IMR-90 (cell line): ENCODE measurements around the gene BET1L. TPM values are rescaled to one million over a fixed set of nuclear protein-coding genes. Genes with fewer than 3 reads are reported as not detected.

ENCODE experiments used
- ATAC-seq: fragments of 200-7000 bp; cut with Tn5 transposase; 2 replicates; pipeline ENCODE4 v1.9.1; 2020; ENCODE audit warnings: low read depth, mild to moderate bottlenecking, moderate library complexity
- BruUV-seq: library from RNA; stranded (reverse); fragments of 400-500 nt; replicated peaks from 2 replicates; lab custom pipeline; 2021; lab: Mats Ljungman, UMichigan
- CTCF ChIA-PET: fragments of 300-600 bp; formaldehyde crosslinking; extraction: SDS; loops from one replicate; lab custom pipeline; 2021; ENCODE audit warnings: antibody characterized with exemption; lab: Yijun Ruan, JAX
- POLR2A ChIA-PET: fragments of 300-600 bp; sonication (Branson Sonifier 250); formaldehyde crosslinking; loops from one replicate; lab custom pipeline; 2022; ENCODE audit warnings: antibody characterized with exemption; ENCODE audit not compliant: unreplicated experiment; lab: Charles Lee
- DNase-seq: peaks from one replicate; pipeline ENCODE4 v3.0.0; 2013
- H2AFZ ChIP-seq: replicated peaks from 2 replicates; pipeline ENCODE3; 2013; ENCODE audit warnings: low read length, mild to moderate bottlenecking; ENCODE audit not compliant: poor library complexity
- H2AK5ac ChIP-seq: 2 replicates; pipeline ENCODE4 v1.6.1; 2013; ENCODE audit warnings: low read depth, low read length, inconsistent platforms
- H2AK9ac ChIP-seq: replicated peaks from 2 replicates; pipeline ENCODE3; 2013; ENCODE audit warnings: mild to moderate bottlenecking, low read depth, low read length, moderate library complexity; ENCODE audit not compliant: poor library complexity
- H2BK120ac ChIP-seq: 2 replicates; pipeline ENCODE4 v1.6.1; 2013; ENCODE audit warnings: low read depth, low read length, inconsistent platforms
- H2BK15ac ChIP-seq: 3 replicates; pipeline ENCODE4 v1.6.1; 2013; ENCODE audit warnings: low read depth, low read length, inconsistent platforms
- H2BK20ac ChIP-seq: 2 replicates; pipeline ENCODE4 v1.6.1; 2013; ENCODE audit warnings: low read depth, mild to moderate bottlenecking, inconsistent platforms, low read length, moderate library complexity
- H2BK5ac ChIP-seq: 2 replicates; pipeline ENCODE4 v1.6.1; 2013; ENCODE audit warnings: mild to moderate bottlenecking, low read depth, low read length, inconsistent platforms; ENCODE audit not compliant: poor library complexity, severe bottlenecking
- H3K14ac ChIP-seq: replicated peaks from 2 replicates; pipeline ENCODE4 v1.6.1; 2013; ENCODE audit warnings: low read depth, low read length, inconsistent platforms
- H3K18ac ChIP-seq: 2 replicates; pipeline ENCODE4 v1.6.1; 2013; ENCODE audit warnings: low read depth, low read length, control low read depth
- H3K23ac ChIP-seq: 2 replicates; pipeline ENCODE4 v1.6.1; 2013; ENCODE audit warnings: low read depth, low read length, inconsistent platforms
- H3K27ac ChIP-seq: 2 replicates; pipeline ENCODE4 v1.5.1; 2013; ENCODE audit warnings: mild to moderate bottlenecking, control low read depth, low read length; ENCODE audit not compliant: insufficient read depth
- H3K27me3 ChIP-seq: 2 replicates; pipeline ENCODE4 v1.6.1; 2013; ENCODE audit warnings: low read length; ENCODE audit not compliant: control insufficient read depth, insufficient read depth
- H3K36me3 ChIP-seq: 2 replicates; pipeline ENCODE4 v1.6.1; 2013; ENCODE audit warnings: low read length, mixed read lengths; ENCODE audit not compliant: control insufficient read depth, insufficient read depth
- H3K4ac ChIP-seq: 2 replicates; pipeline ENCODE4 v1.6.1; 2013; ENCODE audit warnings: low read depth, low read length, inconsistent platforms
- H3K4me1 ChIP-seq: 2 replicates; pipeline ENCODE4 v1.6.1; 2013; ENCODE audit warnings: low read length, mixed read lengths; ENCODE audit not compliant: control insufficient read depth, insufficient read depth
- H3K4me2 ChIP-seq: 2 replicates; pipeline ENCODE4 v1.6.1; 2013; ENCODE audit warnings: low read depth, mild to moderate bottlenecking, control low read depth, low read length, moderate library complexity
- H3K4me3 ChIP-seq: 2 replicates; pipeline ENCODE4 v1.5.1; 2013; ENCODE audit warnings: low read depth, mild to moderate bottlenecking, control low read depth, low read length, moderate library complexity; ENCODE audit not compliant: insufficient read depth
- H3K56ac ChIP-seq: 2 replicates; pipeline ENCODE4 v1.6.1; 2013; ENCODE audit warnings: low read length, inconsistent platforms; ENCODE audit not compliant: insufficient read depth; ENCODE audit errors: extremely low read depth
- H3K79me1 ChIP-seq, 2 experiments: 2 replicates each; pipeline ENCODE4 v1.6.1; 2013; ENCODE audit warnings: low read length in 2 of 2, inconsistent platforms in 1 of 2, low read depth in 1 of 2
- H3K9ac ChIP-seq: 2 replicates; pipeline ENCODE4 v1.6.1; 2013; ENCODE audit warnings: low read depth, low read length, control low read depth
- H3K9me1 ChIP-seq: 2 replicates; pipeline ENCODE4 v1.6.1; 2013; ENCODE audit warnings: low read length, inconsistent platforms; ENCODE audit not compliant: insufficient read depth
- H3K9me3 ChIP-seq: 2 replicates; pipeline ENCODE4 v1.6.1; 2013; ENCODE audit warnings: low read length; ENCODE audit not compliant: control insufficient read depth, insufficient read depth
- H4K20me1 ChIP-seq: 2 replicates; pipeline ENCODE4 v1.6.1; 2013; ENCODE audit warnings: low read length, inconsistent platforms; ENCODE audit not compliant: insufficient read depth
- H4K5ac ChIP-seq: 2 replicates; pipeline ENCODE4 v1.6.1; 2013; ENCODE audit warnings: mild to moderate bottlenecking, low read depth, low read length, control low read depth
- H4K8ac ChIP-seq, 2 experiments: 2 replicates each; pipeline ENCODE4 v1.6.1; 2013; ENCODE audit warnings: low read depth in 2 of 2, low read length in 2 of 2, control low read depth in 1 of 2, inconsistent platforms in 1 of 2
- H4K91ac ChIP-seq: 2 replicates; pipeline ENCODE4 v1.6.1; 2013; ENCODE audit warnings: low read depth, low read length, inconsistent platforms; ENCODE audit not compliant: insufficient read depth
- BHLHE40 ChIP-seq: fragments of 150-350 bp; IDR thresholded peaks from 2 replicates; pipeline ENCODE4 v1.6.1; 2016; ENCODE audit warnings: mild to moderate bottlenecking, low read depth, low read length
- CEBPB ChIP-seq: IDR thresholded peaks from 2 replicates; pipeline ENCODE4 v1.6.1; 2012; ENCODE audit warnings: low read depth, low read length, improper control_type of control experiment
- CHD1 ChIP-seq: IDR thresholded peaks from 2 replicates; pipeline ENCODE4 v1.6.1; 2012; ENCODE audit warnings: low read depth, low read length, improper control_type of control experiment
- FOS ChIP-seq: fragments of 150-350 bp; IDR thresholded peaks from 2 replicates; pipeline ENCODE4 v1.6.1; 2016; ENCODE audit warnings: low read depth, low read length
- MAFK ChIP-seq: IDR thresholded peaks from 2 replicates; pipeline ENCODE4 v1.6.1; 2012; ENCODE audit warnings: low read depth, low read length, improper control_type of control experiment
- MAZ ChIP-seq: IDR thresholded peaks from 2 replicates; pipeline ENCODE4 v1.6.1; 2012; ENCODE audit warnings: low read depth, mild to moderate bottlenecking, low read length, improper control_type of control experiment, moderate library complexity, borderline replicate concordance
- MXI1 ChIP-seq: IDR thresholded peaks from 2 replicates; pipeline ENCODE4 v1.6.1; 2012; ENCODE audit warnings: low read depth, mild to moderate bottlenecking, low read length, moderate library complexity, borderline replicate concordance
- NFE2L2 ChIP-seq: fragments of 150-350 bp; IDR thresholded peaks from 2 replicates; pipeline ENCODE4 v1.6.1; 2016; ENCODE audit warnings: low read depth, mild to moderate bottlenecking, low read length
- POLR2A ChIP-seq: IDR thresholded peaks from 2 replicates; pipeline ENCODE4 v1.6.1; 2012; ENCODE audit warnings: mild to moderate bottlenecking, low read depth, low read length
- RAD21 ChIP-seq: IDR thresholded peaks from 2 replicates; pipeline ENCODE4 v1.6.1; 2012; ENCODE audit warnings: low read length, improper control_type of control experiment
- RCOR1 ChIP-seq: IDR thresholded peaks from 2 replicates; pipeline ENCODE4 v1.6.1; 2012; ENCODE audit warnings: mild to moderate bottlenecking, low read length, improper control_type of control experiment; ENCODE audit not compliant: insufficient replicate concordance
- RFX5 ChIP-seq: IDR thresholded peaks from 2 replicates; pipeline ENCODE4 v1.8.0; 2012; ENCODE audit warnings: low read depth, mild to moderate bottlenecking, low read length, moderate library complexity
- SMC3 ChIP-seq: fragments of 150-350 bp; IDR thresholded peaks from 2 replicates; pipeline ENCODE4 v1.6.1; 2016; ENCODE audit warnings: low read depth, mild to moderate bottlenecking, antibody characterized with exemption, low read length, moderate library complexity
- WGBS, 2 experiments: methylation state at CpG; one replicate each; pipeline versions ENCODE4 v1.1.5 to v1.1.7; 2013; ENCODE audit warnings: missing lambda C conversion rate in 2 of 2; ENCODE audit not compliant: insufficient read length in 1 of 2; ENCODE audit errors: extremely low coverage in 2 of 2; 5-methylcytosine and 5-hydroxymethylcytosine counted together
- dilution Hi-C: fragments of 300-500 bp; cut with HindIII; formaldehyde crosslinking; loops from one replicate; pipeline ENCODE4 v1.14.3; 2018; ENCODE audit warnings: low sequenced_read_pairs; ENCODE audit not compliant: unreplicated experiment
- in situ Hi-C: fragments of 300-500 bp; cut with MboI; formaldehyde crosslinking; loops from 3 replicates; pipeline ENCODE4 v1.14.3; 2019; ENCODE audit warnings: low sequenced_read_pairs, inconsistent platforms, mixed read lengths
- intact Hi-C: fragments of 100-400 bp; cut with micrococcal nuclease; formaldehyde crosslinking; loops from 2 replicates; pipeline ENCODE4 v1.10.0; 2022
- polyA plus RNA-seq, 3 experiments: library from polyadenylated mRNA; depleted of rRNA; stranded (reverse); fragments of >200 nt; gene quantifications; 2 replicates each; pipeline ENCODE4 v1.2.3, GENCODE V29; 2012; ENCODE audit warnings: low replicate concordance in 1 of 3
- total RNA-seq: library from RNA; depleted of rRNA; stranded (reverse); fragments of >200 nt; gene quantifications from 2 replicates; pipeline ENCODE4 v1.2.3, GENCODE V29; 2012
- TF ChIP-seq, protein P1 (sequence below): conservative IDR thresholded peaks from 2 replicates; pipeline ENCODE4 v1.5.1; 2012; ENCODE audit warnings: mild to moderate bottlenecking, low read depth, low read length, improper control_type of control experiment
- TF ChIP-seq, protein P2 (sequence below): fragments of 150-350 bp; IDR thresholded peaks from 2 replicates; pipeline ENCODE4 v1.6.1; 2017; ENCODE audit warnings: mild to moderate bottlenecking, antibody characterized with exemption, low read length, low read depth
- TF ChIP-seq, protein P3 (sequence below): fragments of 150-350 bp; IDR thresholded peaks from 2 replicates; pipeline ENCODE4 v1.6.1; 2016; ENCODE audit warnings: low read depth, mild to moderate bottlenecking, low read length, moderate library complexity, borderline replicate concordance

BET1L gene
- total and polyA plus RNA-seq, 2 of the 4 experiments (the other 2 are of a cell fraction): 10.8 to 90.7 TPM

DNA sequence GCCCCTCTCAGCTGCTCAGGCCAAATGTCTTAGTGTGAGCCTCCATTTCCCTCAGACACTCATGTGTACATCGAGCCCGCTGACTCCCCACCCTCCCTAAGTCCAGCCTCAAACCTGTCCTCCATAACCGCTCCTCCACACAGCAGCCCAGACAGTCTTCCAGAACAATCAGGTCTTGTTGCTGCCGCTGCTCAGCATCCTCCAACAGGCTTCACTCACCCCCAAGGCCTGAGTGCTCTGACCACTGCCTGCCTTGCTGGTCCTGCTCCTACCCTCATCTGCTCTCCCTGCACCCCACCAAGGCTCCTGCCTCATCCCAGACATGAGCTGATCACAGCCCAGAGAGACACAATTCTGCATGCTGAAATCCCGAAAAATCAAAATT lies 46.7 kb upstream of the BET1L start:
- H3K79me1 ChIP-seq: peaks cover 0 to 7% of the 10 kb centered on the region in 2 experiments; a peak in 2 of 4 replicates
- DNase-seq (no peak), ATAC-seq (no peak)
- no peak overlapping the region for H2BK120ac ChIP-seq
- TF ChIP-seq, protein P1, sequence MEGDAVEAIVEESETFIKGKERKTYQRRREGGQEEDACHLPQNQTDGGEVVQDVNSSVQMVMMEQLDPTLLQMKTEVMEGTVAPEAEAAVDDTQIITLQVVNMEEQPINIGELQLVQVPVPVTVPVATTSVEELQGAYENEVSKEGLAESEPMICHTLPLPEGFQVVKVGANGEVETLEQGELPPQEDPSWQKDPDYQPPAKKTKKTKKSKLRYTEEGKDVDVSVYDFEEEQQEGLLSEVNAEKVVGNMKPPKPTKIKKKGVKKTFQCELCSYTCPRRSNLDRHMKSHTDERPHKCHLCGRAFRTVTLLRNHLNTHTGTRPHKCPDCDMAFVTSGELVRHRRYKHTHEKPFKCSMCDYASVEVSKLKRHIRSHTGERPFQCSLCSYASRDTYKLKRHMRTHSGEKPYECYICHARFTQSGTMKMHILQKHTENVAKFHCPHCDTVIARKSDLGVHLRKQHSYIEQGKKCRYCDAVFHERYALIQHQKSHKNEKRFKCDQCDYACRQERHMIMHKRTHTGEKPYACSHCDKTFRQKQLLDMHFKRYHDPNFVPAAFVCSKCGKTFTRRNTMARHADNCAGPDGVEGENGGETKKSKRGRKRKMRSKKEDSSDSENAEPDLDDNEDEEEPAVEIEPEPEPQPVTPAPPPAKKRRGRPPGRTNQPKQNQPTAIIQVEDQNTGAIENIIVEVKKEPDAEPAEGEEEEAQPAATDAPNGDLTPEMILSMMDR: no peak
- TF ChIP-seq CEBPB: no peak
- no peak for TF ChIP-seq POLR2A
- no peak for TF ChIP-seq RAD21
- TF ChIP-seq SMC3: no peak
- TF ChIP-seq FOS: no peak
- TF ChIP-seq NFE2L2: no peak
- no peak for TF ChIP-seq MAZ
- TF ChIP-seq RFX5: no peak
- TF ChIP-seq CHD1: no peak
- TF ChIP-seq BHLHE40: no peak
- TF ChIP-seq, protein P2, sequence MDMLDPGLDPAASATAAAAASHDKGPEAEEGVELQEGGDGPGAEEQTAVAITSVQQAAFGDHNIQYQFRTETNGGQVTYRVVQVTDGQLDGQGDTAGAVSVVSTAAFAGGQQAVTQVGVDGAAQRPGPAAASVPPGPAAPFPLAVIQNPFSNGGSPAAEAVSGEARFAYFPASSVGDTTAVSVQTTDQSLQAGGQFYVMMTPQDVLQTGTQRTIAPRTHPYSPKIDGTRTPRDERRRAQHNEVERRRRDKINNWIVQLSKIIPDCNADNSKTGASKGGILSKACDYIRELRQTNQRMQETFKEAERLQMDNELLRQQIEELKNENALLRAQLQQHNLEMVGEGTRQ: no peak
- no peak for TF ChIP-seq MXI1
- TF ChIP-seq, protein P3, sequence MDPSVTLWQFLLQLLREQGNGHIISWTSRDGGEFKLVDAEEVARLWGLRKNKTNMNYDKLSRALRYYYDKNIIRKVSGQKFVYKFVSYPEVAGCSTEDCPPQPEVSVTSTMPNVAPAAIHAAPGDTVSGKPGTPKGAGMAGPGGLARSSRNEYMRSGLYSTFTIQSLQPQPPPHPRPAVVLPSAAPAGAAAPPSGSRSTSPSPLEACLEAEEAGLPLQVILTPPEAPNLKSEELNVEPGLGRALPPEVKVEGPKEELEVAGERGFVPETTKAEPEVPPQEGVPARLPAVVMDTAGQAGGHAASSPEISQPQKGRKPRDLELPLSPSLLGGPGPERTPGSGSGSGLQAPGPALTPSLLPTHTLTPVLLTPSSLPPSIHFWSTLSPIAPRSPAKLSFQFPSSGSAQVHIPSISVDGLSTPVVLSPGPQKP: no peak
- TF ChIP-seq MAFK: no peak
- no peak for TF ChIP-seq RCOR1
- no peak overlapping the region for H3K4ac ChIP-seq
- 84% methylated on average over 2 of the region's 5 CpGs; no CpG with 5 or more reads in 1 of the 2 experiments for WGBS, 2 experiments
- no peaks in the 10 kb centered on the region for H3K9me1 ChIP-seq
- H3K14ac ChIP-seq: no peak overlapping the region
- H2AK9ac ChIP-seq: no peak overlapping the region
- in situ Hi-C loops (no loop called here), intact Hi-C loops (no loop called here), dilution Hi-C loops (no loop called here)
- H3K27ac ChIP-seq: no peak overlapping the region
- H3K4me2 ChIP-seq: no peak overlapping the region
- H3K4me1 ChIP-seq: no peaks in the 10 kb centered on the region
- BruUV-seq: no TSS peak
- peaks cover 34% of the 10 kb centered on the region for H3K36me3 ChIP-seq
- H3K23ac ChIP-seq: no peak overlapping the region
- H2BK20ac ChIP-seq: no peak overlapping the region
- no peak overlapping the region for H3K9ac ChIP-seq
- no peak overlapping the region for H3K18ac ChIP-seq
- no peak overlapping the region for H2BK5ac ChIP-seq
- H4K20me1 ChIP-seq: no peaks in the 10 kb centered on the region; the same call in 1 of the 2 replicates
- no peaks in the 10 kb centered on the region for H3K9me3 ChIP-seq
- ChIA-PET POLR2A (no interaction called here), CTCF (no interaction called here)
- H3K4me3 ChIP-seq: no peak overlapping the region
- H2AFZ ChIP-seq: no peak overlapping the region
- H4K8ac ChIP-seq: no peak overlapping the region
- no peak overlapping the region for H4K5ac ChIP-seq
- no peak overlapping the region for H2BK15ac ChIP-seq
- peaks cover 1% of the 10 kb centered on the region for H3K27me3 ChIP-seq
- H4K91ac ChIP-seq: no peak overlapping the region
- no peak overlapping the region for H2AK5ac ChIP-seq
- H3K56ac ChIP-seq: no peak overlapping the region
